Measurements from ENCODE around the gene CANX.

CANX gene

DNA sequence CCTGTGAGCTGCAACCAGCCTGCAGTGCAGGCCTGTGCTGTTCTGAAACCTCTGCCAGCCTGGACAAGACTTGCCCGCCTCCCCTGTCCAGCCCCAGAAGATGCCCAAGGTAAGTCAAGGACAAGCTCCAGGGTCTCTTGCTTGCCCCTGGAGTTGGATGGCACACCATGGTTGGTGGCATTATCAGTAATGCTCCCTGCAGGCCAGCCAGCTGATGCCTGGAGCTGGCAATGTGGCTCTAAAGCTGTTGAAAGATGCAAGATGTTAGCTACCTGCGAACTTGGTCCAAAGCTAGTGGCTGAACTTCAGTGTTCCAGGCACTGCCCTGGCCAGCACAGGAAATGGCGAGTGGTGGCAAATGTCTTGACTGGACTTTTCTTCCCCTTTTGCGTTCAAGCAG lies 81.1 kb downstream of the CANX start:
- no peak for DNase-seq

DNA sequence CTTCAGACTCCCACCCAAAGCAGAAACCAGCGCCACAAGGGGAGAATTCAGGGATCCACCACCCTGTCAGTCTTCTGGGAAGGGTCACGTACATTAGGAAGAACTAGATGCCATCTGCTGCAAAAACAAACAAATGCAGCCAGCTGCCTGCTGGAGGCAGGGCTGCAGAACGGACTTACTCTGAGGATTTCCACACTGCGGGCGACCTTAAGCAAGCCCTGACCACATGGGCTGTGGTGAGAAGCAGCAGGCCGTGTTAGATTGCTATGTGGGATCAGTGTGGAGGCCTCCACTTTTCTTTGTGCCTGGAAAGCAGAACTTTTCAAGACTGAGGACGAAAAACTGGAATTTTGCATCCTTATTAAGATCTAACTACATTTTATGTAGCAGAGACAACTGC lies 81.6 kb downstream of the CANX start:
- no peak for DNase-seq

All from amniotic stem cell (primary cell).